Endothelial cell of umbilical vein (primary cell): ENCODE data around the gene NBPF14. TPM values are rescaled to one million over a fixed set of nuclear protein-coding genes. Genes with fewer than 3 reads are reported as not detected.
A peak's percentile ranks its signal among the peaks of the same experiment; 100 is the strongest.
"Not testable (repeated sequence)": the region's sequence is repeated elsewhere in the genome, so short reads cannot be mapped to it uniquely, and the experiment has no call there.

Experiments used
- Bru-seq: library from RNA; stranded (reverse); fragments of 400-500 nt; gene quantifications from one replicate; lab custom pipeline; 2021; lab: Mats Ljungman, UMichigan
- BruChase-seq, 2 experiments: library from RNA; stranded (reverse); fragments of 400-500 nt; gene quantifications; one replicate each; lab custom pipeline; 2021; lab: Mats Ljungman, UMichigan
- BruUV-seq: library from RNA; stranded (reverse); fragments of 400-500 nt; replicated peaks from 2 replicates; lab custom pipeline; 2021; lab: Mats Ljungman, UMichigan
- CTCF ChIA-PET: fragments of 300-600, 350-600 bp; sonication (Branson Sonifier 250); formaldehyde crosslinking; loops from one replicate; lab custom pipeline; 2021; ENCODE audit warnings: antibody characterized with exemption, inconsistent platforms; lab: Charles Lee
- POLR2A ChIA-PET: fragments of 300-600, 350-600 bp; sonication (Branson Sonifier 250); formaldehyde crosslinking; loops from one replicate; lab custom pipeline; 2021; ENCODE audit warnings: antibody characterized with exemption, inconsistent platforms; lab: Charles Lee
- DNase-seq: peaks from one replicate; pipeline ENCODE4 v3.0.0-alpha.2; 2011; ENCODE audit warnings: low read depth, low spot score
- FAIRE-seq: peaks from 2 replicates; lab custom pipeline; 2011; peaks lifted over from hg19 to GRCh38; lab: Jason Lieb, UNC
- H2AFZ ChIP-seq: 2 replicates; pipeline ENCODE4 v1.6.0; 2012; ENCODE audit warnings: low read depth, low read length, control low read depth, inconsistent platforms
- H3K27ac ChIP-seq: 2 replicates; pipeline ENCODE4 v1.5.1; 2011; ENCODE audit warnings: low read depth, mild to moderate bottlenecking, control low read depth, low read length, moderate library complexity; ENCODE audit not compliant: insufficient read depth
- H3K27me3 ChIP-seq, 2 experiments: 2 replicates each; pipeline versions ENCODE4 v1.6.0 to v1.6.1; 2011; ENCODE audit warnings: low read length in 2 of 2, mixed read lengths in 1 of 2; ENCODE audit not compliant: control insufficient read depth in 2 of 2, insufficient read depth in 2 of 2
- H3K36me3 ChIP-seq, 2 experiments: 2 replicates in 1 of 2; 3 replicates in 1 of 2; pipeline ENCODE4 v1.5.1; 2011; ENCODE audit warnings: low read length in 2 of 2, mild to moderate bottlenecking in 1 of 2, moderate library complexity in 1 of 2; ENCODE audit not compliant: control insufficient read depth in 2 of 2, insufficient read depth in 2 of 2; ENCODE audit errors: extremely low read depth in 1 of 2
- H3K4me1 ChIP-seq: 3 replicates; pipeline ENCODE4 v1.5.1; 2011; ENCODE audit warnings: mild to moderate bottlenecking, low read length; ENCODE audit not compliant: control insufficient read depth, insufficient read depth; ENCODE audit errors: extremely low read depth
- H3K4me2 ChIP-seq: 2 replicates; pipeline ENCODE4 v1.6.1; 2011; ENCODE audit warnings: low read length, control low read depth, mixed read lengths; ENCODE audit not compliant: insufficient read depth
- H3K4me3 ChIP-seq, 3 experiments: fragments of 200-600 bp in 1 of 3; sonication (generic), shearing (Covaris generic) in 1 of 3; replicated peaks in 1 of 3; 2 replicates each; pipeline ENCODE4 v1.5.1; 2011 to 2016; ENCODE audit warnings: control low read depth in 3 of 3, low read length in 3 of 3, mild to moderate bottlenecking in 2 of 3, inconsistent platforms in 1 of 3, low read depth in 1 of 3, moderate library complexity in 1 of 3; ENCODE audit not compliant: insufficient read depth in 1 of 3
- H3K79me2 ChIP-seq: 2 replicates; pipeline ENCODE4 v1.6.0; 2012; ENCODE audit warnings: low read length, inconsistent platforms; ENCODE audit not compliant: control insufficient read depth, insufficient read depth
- H3K9ac ChIP-seq: replicated peaks from 2 replicates; pipeline ENCODE3; 2011; ENCODE audit warnings: low read length, control low read depth; ENCODE audit not compliant: insufficient read depth; ENCODE audit errors: extremely low read depth
- H3K9me1 ChIP-seq: replicated peaks from 3 replicates; pipeline ENCODE4 v1.6.0; 2011; ENCODE audit warnings: mild to moderate bottlenecking, low read length; ENCODE audit not compliant: control insufficient read depth, insufficient read depth; ENCODE audit errors: extremely low read depth
- H3K9me3 ChIP-seq: replicated peaks from 2 replicates; pipeline ENCODE4 v1.5.1; 2012; ENCODE audit warnings: low read length, inconsistent platforms; ENCODE audit not compliant: control insufficient read depth, insufficient read depth
- H4K20me1 ChIP-seq: replicated peaks from 2 replicates; pipeline ENCODE3; 2011; ENCODE audit warnings: mild to moderate bottlenecking, low read length; ENCODE audit not compliant: control insufficient read depth, insufficient read depth; ENCODE audit errors: extremely low read depth
- dilution Hi-C: fragments of 300-500 bp; cut with MboI; formaldehyde crosslinking; loops from one replicate; pipeline ENCODE4 v1.15.0; 2019; ENCODE audit warnings: low sequenced_read_pairs; ENCODE audit not compliant: extremely low pct_ligation_motif_present
- intact Hi-C: fragments of 100-400 bp; cut with micrococcal nuclease; formaldehyde crosslinking; loops from one replicate; pipeline ENCODE4 v1.10.0; 2022
- long read RNA-seq: library from polyadenylated mRNA; stranded (forward); transcript quantifications from one replicate; pipeline ENCODE4 v2.0.0, GENCODE V29; 2021
- polyA minus RNA-seq, 3 experiments: library from RNA; depleted of rRNA, polyadenylated mRNA; stranded (reverse); fragments of >200 nt; gene quantifications; 1 replicate in 1 of 3; 2 replicates in 2 of 3; pipeline ENCODE4 v1.2.3, GENCODE V29; 2011
- polyA plus RNA-seq, 4 experiments: library from polyadenylated mRNA; depleted of rRNA in 3 of 4; stranded (reverse) in 3 of 4; unstranded in 1 of 4; fragments of >200 nt; gene quantifications; 2 replicates each; pipeline versions ENCODE4 v1.2.1 to v1.2.3, GENCODE V29; 2011 to 2012; ENCODE audit warnings: missing spikeins in 1 of 4
- total RNA-seq: library from RNA; stranded (reverse); gene quantifications from 2 replicates; pipeline ENCODE4 v1.2.3, GENCODE V29; 2021

The NBPF14 gene, protein sequence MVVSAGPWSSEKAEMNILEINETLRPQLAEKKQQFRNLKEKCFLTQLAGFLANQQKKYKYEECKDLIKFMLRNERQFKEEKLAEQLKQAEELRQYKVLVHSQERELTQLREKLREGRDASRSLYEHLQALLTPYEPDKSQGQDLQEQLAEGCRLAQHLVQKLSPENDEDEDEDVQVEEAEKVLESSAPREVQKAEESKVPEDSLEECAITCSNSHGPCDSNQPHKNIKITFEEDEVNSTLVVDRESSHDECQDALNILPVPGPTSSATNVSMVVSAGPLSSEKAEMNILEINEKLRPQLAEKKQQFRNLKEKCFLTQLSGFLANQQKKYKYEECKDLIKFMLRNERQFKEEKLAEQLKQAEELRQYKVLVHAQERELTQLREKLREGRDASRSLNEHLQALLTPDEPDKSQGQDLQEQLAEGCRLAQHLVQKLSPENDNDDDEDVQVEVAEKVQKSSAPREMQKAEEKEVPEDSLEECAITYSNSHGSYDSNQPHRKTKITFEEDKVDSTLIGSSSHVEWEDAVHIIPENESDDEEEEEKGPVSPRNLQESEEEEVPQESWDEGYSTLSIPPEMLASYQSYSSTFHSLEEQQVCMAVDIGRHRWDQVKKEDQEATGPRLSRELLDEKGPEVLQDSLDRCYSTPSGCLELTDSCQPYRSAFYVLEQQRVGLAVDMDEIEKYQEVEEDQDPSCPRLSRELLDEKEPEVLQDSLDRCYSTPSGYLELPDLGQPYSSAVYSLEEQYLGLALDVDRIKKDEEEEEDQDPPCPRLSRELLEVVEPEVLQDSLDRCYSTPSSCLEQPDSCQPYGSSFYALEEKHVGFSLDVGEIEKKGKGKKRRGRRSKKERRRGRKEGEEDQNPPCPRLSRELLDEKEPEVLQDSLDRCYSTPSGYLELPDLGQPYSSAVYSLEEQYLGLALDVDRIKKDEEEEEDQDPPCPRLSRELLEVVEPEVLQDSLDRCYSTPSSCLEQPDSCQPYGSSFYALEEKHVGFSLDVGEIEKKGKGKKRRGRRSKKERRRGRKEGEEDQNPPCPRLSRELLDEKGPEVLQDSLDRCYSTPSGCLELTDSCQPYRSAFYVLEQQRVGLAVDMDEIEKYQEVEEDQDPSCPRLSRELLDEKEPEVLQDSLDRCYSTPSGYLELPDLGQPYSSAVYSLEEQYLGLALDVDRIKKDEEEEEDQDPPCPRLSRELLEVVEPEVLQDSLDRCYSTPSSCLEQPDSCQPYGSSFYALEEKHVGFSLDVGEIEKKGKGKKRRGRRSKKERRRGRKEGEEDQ (N-terminal part only)
- 10.0 and 15.7 TPM in 2 replicates for total RNA-seq
- polyA plus RNA-seq, result 13.5 and 13.8 TPM in 2 replicates
- polyA plus RNA-seq (2011; cell fraction: cytosol; rRNA removed), result 13.8 and 14.5 TPM in 2 replicates
- polyA plus RNA-seq (2011; cell fraction: nucleus; rRNA removed), result 30.9 and 38.5 TPM in 2 replicates
- polyA plus RNA-seq (2012), result 18.0 and 18.4 TPM in 2 replicates
- 38.3 and 42.0 TPM in 2 replicates for polyA minus RNA-seq
- 22.7 TPM for polyA minus RNA-seq (2011; cell fraction: cytosol; rRNA and poly(A)+ RNA removed)
- polyA minus RNA-seq (2011; cell fraction: nucleus; rRNA and poly(A)+ RNA removed), result 28.1 and 47.2 TPM in 2 replicates
- Bru-seq, nascent RNA, result percentile 51 among the genes with signal in this experiment
- percentile 42 among the genes with signal in this experiment for BruChase-seq, experiment 1, labeled RNA remaining after a 6-hour chase
- percentile 47 among the genes with signal in this experiment for BruChase-seq, experiment 2, labeled RNA remaining after a 2-hour chase
- long read RNA-seq, partial matches to known transcripts, result 1 of 2 reads
- long read RNA-seq, other reads (novel, unspliced or antisense), result 1 of 2 reads

DNA sequence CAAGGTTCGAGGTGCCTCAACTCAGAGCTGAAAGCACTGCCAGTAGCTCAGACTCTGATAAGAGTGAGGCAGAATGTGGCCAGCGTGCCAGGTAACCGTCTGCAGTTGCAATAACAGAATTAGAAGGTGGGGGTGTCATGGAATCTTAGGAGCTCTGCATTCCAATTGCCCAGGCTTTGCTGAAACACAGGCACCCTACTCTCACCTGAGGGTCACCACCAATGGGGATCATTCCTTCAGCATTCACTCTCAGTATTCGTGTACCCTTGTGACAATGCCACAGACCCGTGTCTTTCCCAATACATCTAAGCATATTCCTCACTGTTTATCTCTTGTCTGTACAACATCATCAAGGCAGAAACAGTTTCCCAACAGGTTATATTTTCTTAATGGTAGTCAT is at the start of gene NBPF14:
Gene NBPF14 (minus strand): TSS at position 101 of the 400 bp plus-strand sequence. CDS start 294 bp downstream, outside the sequence.
- H3K79me2 ChIP-seq, H3K4me1 ChIP-seq, H4K20me1 ChIP-seq, FAIRE-seq, H3K4me3 ChIP-seq, POLR2A ChIA-PET, H3K9me1 ChIP-seq, intact Hi-C loops, H2AFZ ChIP-seq, H3K9ac ChIP-seq, H3K36me3 ChIP-seq, H3K4me2 ChIP-seq, DNase-seq, H3K9me3 ChIP-seq, BruUV-seq, H3K27ac ChIP-seq, H3K27me3 ChIP-seq, CTCF ChIA-PET, dilution Hi-C loops: not testable (repeated sequence)

DNA sequence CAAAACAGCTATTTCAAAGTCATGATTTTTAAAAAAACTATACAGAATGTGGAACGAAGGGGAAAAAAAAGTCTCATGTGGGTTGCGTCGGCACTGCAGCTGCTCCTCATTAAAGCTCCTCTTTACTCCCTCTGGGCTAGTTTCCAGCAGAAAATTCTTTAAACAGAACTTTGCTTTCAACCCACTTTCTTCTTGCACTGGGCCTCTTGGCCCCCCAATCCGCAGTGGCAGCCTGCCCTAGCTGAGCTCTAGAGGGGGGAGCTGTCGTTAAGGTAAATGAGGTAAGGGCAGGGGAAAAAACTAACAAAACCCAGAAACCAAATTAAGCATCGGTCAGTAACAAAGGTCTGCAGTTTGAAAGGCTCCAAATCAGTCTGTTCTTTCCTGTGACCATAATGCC is 29.6 kb upstream of the NBPF14 start:
- H3K9me3 ChIP-seq, H3K79me2 ChIP-seq, POLR2A ChIA-PET, H4K20me1 ChIP-seq, H3K4me3 ChIP-seq, CTCF ChIA-PET, H3K27me3 ChIP-seq, FAIRE-seq, H3K27ac ChIP-seq, BruUV-seq, intact Hi-C loops, H3K36me3 ChIP-seq, H3K9ac ChIP-seq, H2AFZ ChIP-seq, H3K4me1 ChIP-seq, dilution Hi-C loops, H3K9me1 ChIP-seq, DNase-seq, H3K4me2 ChIP-seq: not testable (repeated sequence)

DNA sequence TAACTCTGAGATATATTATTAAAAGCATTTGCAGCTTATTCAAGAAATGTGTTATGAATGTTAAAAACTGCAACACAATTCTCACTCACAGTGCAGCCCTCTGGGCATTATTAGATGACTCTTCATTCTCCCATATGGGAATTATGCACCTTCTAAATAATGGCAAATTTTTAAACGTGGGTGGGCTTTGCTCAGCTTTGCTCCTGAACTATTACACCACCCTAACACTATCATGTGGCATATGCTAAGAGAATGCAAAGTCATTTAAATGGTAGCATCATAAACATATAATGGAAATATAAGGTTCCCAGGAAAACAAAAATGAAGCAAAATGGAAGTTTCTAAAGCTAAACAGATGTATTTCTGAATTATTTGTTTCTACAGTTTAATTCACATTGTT is 22.4 kb upstream of the NBPF14 start:
- dilution Hi-C loops, DNase-seq, H4K20me1 ChIP-seq, H3K27me3 ChIP-seq, POLR2A ChIA-PET, H3K4me3 ChIP-seq, BruUV-seq, H3K4me2 ChIP-seq, H3K9me3 ChIP-seq, H3K4me1 ChIP-seq, CTCF ChIA-PET, H3K36me3 ChIP-seq, intact Hi-C loops, H3K79me2 ChIP-seq, H3K9me1 ChIP-seq, H3K27ac ChIP-seq, H2AFZ ChIP-seq, FAIRE-seq, H3K9ac ChIP-seq: not testable (repeated sequence)
